ENCODE results near the gene KLRD1.

GRCh38 chr12:10293570-10294227, 14.0 kb upstream of the KLRD1 start:
- no peak for TF ChIP-seq EP300 (IDR thresholded peaks at IDR 0.05)
- no peak for TF ChIP-seq POLR2A (IDR thresholded peaks at IDR 0.05)
